Adrenal gland (tissue), 19 donors: ENCODE measurements around the gene HDGFL3. TPM values are rescaled to one million over a fixed set of nuclear protein-coding genes. Genes with fewer than 3 reads are reported as not detected.

ENCODE experiments used
- DNase-seq, 7 donors: peaks; one replicate each; pipeline ENCODE4 v3.0.0-alpha.2; 2019 to 2020
- H3K27ac ChIP-seq, 5 donors: fragments of 200-600 bp; sonication (generic) in 4 of 5; 1 replicate in 3 of 5; 2 replicates in 2 of 5; pipeline versions ENCODE4 v1.5.1 to v1.8.0; 2016 to 2020; ENCODE audit warnings: mild to moderate bottlenecking in 1 of 5
- H3K27me3 ChIP-seq: fragments of 200-600 bp; 2 replicates; pipeline ENCODE4 v1.8.0; 2021
- H3K36me3 ChIP-seq, 2 donors: fragments of 200-600 bp; replicated peaks in 1 of 2; 1 replicate in 1 of 2; 2 replicates in 1 of 2; pipeline versions ENCODE4 v1.5.1 to v1.8.0; 2018 to 2022
- H3K4me1 ChIP-seq, 2 donors: fragments of 200-600 bp; replicated peaks in 1 of 2; 1 replicate in 1 of 2; 2 replicates in 1 of 2; pipeline versions ENCODE4 v1.5.1 to v1.8.0; 2018 to 2021
- H3K4me3 ChIP-seq, 4 donors: fragments of 200-600 bp; sonication (generic) in 3 of 4; one replicate each; pipeline ENCODE4 v1.5.1; 2016 to 2018
- H3K9me3 ChIP-seq, 3 donors: fragments of 200-600 bp; sonication (generic) in 1 of 3; replicated peaks in 1 of 3; 1 replicate in 2 of 3; 2 replicates in 1 of 3; pipeline versions ENCODE4 v1.5.1 to v1.8.0; 2016 to 2021
- POLR2A ChIP-seq, 2 donors: fragments of 450-650 bp; IDR thresholded peaks; one replicate each; pipeline ENCODE4 v1.6.1; 2017; ENCODE audit warnings: antibody characterized with exemption in 2 of 2, mild to moderate bottlenecking in 2 of 2, moderate library complexity in 1 of 2
- WGBS, 4 donors: extraction: QIAGEN DNeasy Blood & Tissue Kit in 2 of 4; methylation state at CpG; one replicate each; pipeline versions ENCODE4 v1.1.5 to v1.1.7; 2013 to 2017; 5-methylcytosine and 5-hydroxymethylcytosine counted together
- intact Hi-C, 2 donors: fragments of 100-400 bp; cut with DNase I; formaldehyde crosslinking; loops; one replicate each; pipeline versions ENCODE4 v1.14.1 to v1.15.0; 2022 to 2023
- long read RNA-seq, 10 donors: library from polyadenylated mRNA in 3 of 10; unstranded in 2 of 10; stranded (forward) in 1 of 10; transcript quantifications; one replicate each; pipeline ENCODE4 v2.0.0 and lab custom pipeline, GENCODE V29; 2021 to 2026
- polyA plus RNA-seq, 3 donors: library from polyadenylated mRNA; stranded (reverse); fragments of 200-250 nt in 2 of 3; fragments of 350-450 nt in 1 of 3; fragmentation: Illumina TruSeq in 1 of 3; extraction: RNeasy Lipid Tissue Mini Kit (QIAGEN cat#74804) in 1 of 3; gene quantifications; one replicate each; pipeline ENCODE4 v1.2.3, GENCODE V29; 2013 to 2014
- total RNA-seq, 9 donors: library from RNA; depleted of rRNA in 4 of 9; stranded (reverse); fragments of >200 nt in 4 of 9; fragments of 120-200 nt in 1 of 9; fragmentation: NEBNext Ultra II Directional in 1 of 9; extraction: Animal tissue kit (Norgen Biotek cat#: 25700) in 1 of 9; gene quantifications; one replicate each; pipeline versions ENCODE4 v1.1.0 to v1.2.4, GENCODE V29; 2013 to 2023
- TF ChIP-seq, protein P1 (sequence below), 6 experiments: fragments of 450-650 bp in 4 of 6; fragments of 200-600 bp in 2 of 6; sonication (generic) in 1 of 6; IDR thresholded peaks; 1 replicate in 5 of 6; 2 replicates in 1 of 6; pipeline versions ENCODE4 v1.5.1 to v1.8.0; 2016 to 2021; ENCODE audit warnings: antibody characterized with exemption in 6 of 6, mild to moderate bottlenecking in 2 of 6, moderate library complexity in 1 of 6
- donor health status: healthy with polysubstance abuse.
- donor health status: Bipolar disorder and iron deficiency.
- donor health status: DM: yes; HTN: yes; CAD: no.
- donor health status: DM: no; HTN: no; CAD: no.
- donor health status: DM: no; HTN: no; CAD: no.
- donor health status: DM: yes; HTN: yes; CAD: no.

HDGFL3 gene
- total RNA-seq (10 to 100 TPM; 22.6 to 82.2 (median 56.8) TPM), polyA plus RNA-seq (10 to 100 TPM in 2 of 3 donors, 1 to 10 TPM in 1; 9.3 to 77.7 (median 25.2) TPM)
- long read RNA-seq, donor 1, full-length matches to known transcripts: 9 of 21 reads
- long read RNA-seq, donor 1, partial matches to known transcripts: 12 of 21 reads
- long read RNA-seq, donor 1, other reads (novel, unspliced or antisense): 0 of 21 reads
- long read RNA-seq, donor 2, full-length matches to known transcripts: 16 of 16 reads
- long read RNA-seq, donor 2, partial matches to known transcripts: 0 of 16 reads
- long read RNA-seq, donor 2, other reads (novel, unspliced or antisense): 0 of 16 reads
- long read RNA-seq, donor 3, full-length matches to known transcripts: 10 of 16 reads
- long read RNA-seq, donor 3, partial matches to known transcripts: 6 of 16 reads
- long read RNA-seq, donor 3, other reads (novel, unspliced or antisense): 0 of 16 reads
- long read RNA-seq, donor 4, full-length matches to known transcripts: 6 of 21 reads
- long read RNA-seq, donor 4, partial matches to known transcripts: 13 of 21 reads
- long read RNA-seq, donor 4, other reads (novel, unspliced or antisense): 2 of 21 reads
- long read RNA-seq, donor 5, full-length matches to known transcripts: 60 of 76 reads
- long read RNA-seq, donor 5, partial matches to known transcripts: 6 of 76 reads
- long read RNA-seq, donor 5, other reads (novel, unspliced or antisense): 10 of 76 reads
- long read RNA-seq, donor 6, full-length matches to known transcripts: 2 of 9 reads
- long read RNA-seq, donor 6, partial matches to known transcripts: 2 of 9 reads
- long read RNA-seq, donor 6, other reads (novel, unspliced or antisense): 5 of 9 reads
- long read RNA-seq, donor 7, full-length matches to known transcripts: 10 of 10 reads
- long read RNA-seq, donor 7, partial matches to known transcripts: 0 of 10 reads
- long read RNA-seq, donor 7, other reads (novel, unspliced or antisense): 0 of 10 reads
- long read RNA-seq, donor 8, full-length matches to known transcripts: 20 of 31 reads
- long read RNA-seq, donor 8, partial matches to known transcripts: 11 of 31 reads
- long read RNA-seq, donor 8, other reads (novel, unspliced or antisense): 0 of 31 reads
- long read RNA-seq, donor 9, full-length matches to known transcripts: 8 of 18 reads
- long read RNA-seq, donor 9, partial matches to known transcripts: 10 of 18 reads
- long read RNA-seq, donor 9, other reads (novel, unspliced or antisense): 0 of 18 reads
- long read RNA-seq, donor 10, full-length matches to known transcripts: 9 of 14 reads
- long read RNA-seq, donor 10, partial matches to known transcripts: 5 of 14 reads
- long read RNA-seq, donor 10, other reads (novel, unspliced or antisense): 0 of 14 reads

DNA sequence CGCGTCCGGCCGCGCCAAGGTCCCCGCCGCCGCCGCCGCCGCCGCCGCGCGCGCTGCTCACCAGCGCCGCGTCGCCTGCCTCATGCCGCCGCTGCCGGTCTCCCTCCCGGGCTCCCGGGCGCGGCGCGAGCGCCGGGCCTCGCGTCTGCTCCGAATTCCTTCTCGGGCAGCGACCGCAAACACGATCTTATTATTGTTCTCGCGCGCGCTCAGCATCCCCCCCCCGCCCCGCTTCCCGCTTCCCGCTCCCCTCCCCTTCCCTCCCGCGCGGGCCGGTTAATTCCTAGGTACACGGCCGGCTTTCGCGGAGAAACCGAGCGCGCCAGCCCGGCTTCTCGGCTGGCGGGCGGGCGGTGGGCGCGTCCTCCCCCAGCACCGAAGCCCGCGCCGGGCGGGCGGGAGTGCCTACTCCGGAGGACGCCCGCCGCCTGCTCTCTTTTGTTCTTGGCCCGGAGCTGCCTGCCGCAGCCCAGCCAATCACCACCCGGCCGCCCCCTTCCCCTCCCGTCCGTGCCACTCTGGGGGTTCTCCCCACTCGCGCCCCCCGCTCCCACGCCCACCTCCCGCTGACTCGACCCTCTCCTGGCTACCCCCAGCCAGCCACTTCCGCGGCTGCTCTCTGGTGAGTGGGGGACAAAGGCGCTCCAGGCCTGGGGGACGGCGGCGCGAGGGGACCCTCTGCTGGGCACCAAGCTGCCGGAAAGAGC lies at the start of gene HDGFL3:
Gene HDGFL3, minus strand, starts transcription at position 164 of the 707 bp plus-strand sequence. CDS start 409 bp downstream, outside the sequence.
- peak; percentile 51 to 79 (median 64) for DNase-seq
- intact Hi-C loops: loop anchor here in 1 of 2 donors (5.0 kb wide), 1 partner anchor 141 kb away; the partner anchor contains the start of gene BTBD1
- Histone ChIP-seq H3K4me3 (peak within 1 kb of the TSS; percentile 69 to 95 (median 74)), H3K36me3 (no peaks in the 10 kb centered on the region), H3K27me3 (no peaks in the 10 kb centered on the region), H3K9me3 (no peaks in the 10 kb centered on the region), H3K4me1 (peaks cover 33 to 35% of the 10 kb centered on the region in 2 donors), H3K27ac (peak within 1 kb of the TSS; percentile 53 to 93 (median 79))
- peak in 1 of 2 donors; percentile 45 for TF ChIP-seq POLR2A (IDR thresholded peaks at IDR 0.05)
- TF ChIP-seq, protein P1, sequence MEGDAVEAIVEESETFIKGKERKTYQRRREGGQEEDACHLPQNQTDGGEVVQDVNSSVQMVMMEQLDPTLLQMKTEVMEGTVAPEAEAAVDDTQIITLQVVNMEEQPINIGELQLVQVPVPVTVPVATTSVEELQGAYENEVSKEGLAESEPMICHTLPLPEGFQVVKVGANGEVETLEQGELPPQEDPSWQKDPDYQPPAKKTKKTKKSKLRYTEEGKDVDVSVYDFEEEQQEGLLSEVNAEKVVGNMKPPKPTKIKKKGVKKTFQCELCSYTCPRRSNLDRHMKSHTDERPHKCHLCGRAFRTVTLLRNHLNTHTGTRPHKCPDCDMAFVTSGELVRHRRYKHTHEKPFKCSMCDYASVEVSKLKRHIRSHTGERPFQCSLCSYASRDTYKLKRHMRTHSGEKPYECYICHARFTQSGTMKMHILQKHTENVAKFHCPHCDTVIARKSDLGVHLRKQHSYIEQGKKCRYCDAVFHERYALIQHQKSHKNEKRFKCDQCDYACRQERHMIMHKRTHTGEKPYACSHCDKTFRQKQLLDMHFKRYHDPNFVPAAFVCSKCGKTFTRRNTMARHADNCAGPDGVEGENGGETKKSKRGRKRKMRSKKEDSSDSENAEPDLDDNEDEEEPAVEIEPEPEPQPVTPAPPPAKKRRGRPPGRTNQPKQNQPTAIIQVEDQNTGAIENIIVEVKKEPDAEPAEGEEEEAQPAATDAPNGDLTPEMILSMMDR (IDR thresholded peaks at IDR 0.05): peak in 1 of 6 experiments; percentile 15
- 0 to 10% (median 1%) methylated on average over 2 to 94 of the region's 94 CpGs for WGBS, 4 donors

- TF ChIP-seq, protein P1 (IDR thresholded peaks at IDR 0.05): no peak
- TF ChIP-seq POLR2A (IDR thresholded peaks at IDR 0.05): no peak
- Histone ChIP-seq H3K4me3 (no peak overlapping the region), H3K36me3 (no peaks in the 10 kb centered on the region), H3K4me1 (peaks cover 0 to 3% of the 10 kb centered on the region in 2 donors), H3K9me3 (no peaks in the 10 kb centered on the region), H3K27me3 (peaks cover 18% of the 10 kb centered on the region), H3K27ac (no peak overlapping the region)
- intact Hi-C loops: no loop called here
- DNase-seq: no peak
Measured at GRCh38 chr15:83250781-83251180, 43.2 kb upstream of the HDGFL3 start.

DNA sequence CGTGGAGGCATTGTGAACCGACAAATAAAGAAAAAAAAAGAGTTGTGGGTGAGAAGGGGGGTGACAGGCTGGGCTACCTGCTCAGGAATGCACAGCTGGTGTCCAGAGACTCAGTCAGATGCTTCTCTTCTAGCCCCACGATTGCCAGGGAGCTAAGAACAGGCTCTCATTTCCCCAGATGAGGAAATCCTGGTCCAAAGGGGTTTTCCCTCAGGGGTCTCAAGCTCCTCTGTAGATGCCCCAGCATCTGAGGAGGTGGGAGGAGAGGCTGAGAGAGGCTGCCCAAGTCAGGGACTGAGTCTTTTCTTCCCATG lies 41.4 kb upstream of the HDGFL3 start:
- no peaks in the 10 kb centered on the region for H3K9me3 ChIP-seq
- H3K27me3 ChIP-seq: peaks cover 18% of the 10 kb centered on the region
- intact Hi-C loops: loop anchor here in 1 of 2 donors (5.0 kb wide), 1 partner anchor 308 kb away; no protein-coding TSS in a partner anchor
- no peaks in the 10 kb centered on the region for H3K36me3 ChIP-seq
- no peak for TF ChIP-seq POLR2A (IDR thresholded peaks at IDR 0.05)
- TF ChIP-seq, protein P1 (IDR thresholded peaks at IDR 0.05): no peak
- no peak for DNase-seq
- no peak overlapping the region for H3K4me3 ChIP-seq
- peaks cover 0 to 3% of the 10 kb centered on the region in 2 donors for H3K4me1 ChIP-seq
- H3K27ac ChIP-seq: no peak overlapping the region
- 14 to 35% (median 23%) methylated on average over 3 of the region's 3 CpGs for WGBS, 4 donors
